CD4-positive, alpha-beta T cell (primary cell): Measurements from ENCODE around the gene METTL25B. TPM values are rescaled to one million over a fixed set of nuclear protein-coding genes. Genes with fewer than 3 reads are reported as not detected.

ENCODE experiments used
- ATAC-seq: fragments of 200-7000 bp; cut with Tn5 transposase; one replicate; pipeline ENCODE4 v1.10.0; 2022; ENCODE audit warnings: mild to moderate bottlenecking; ENCODE audit not compliant: poor library complexity
- CTCF ChIA-PET: fragments of 350-600 bp; sonication (Branson Sonifier 250); formaldehyde crosslinking; loops from one replicate; lab custom pipeline; 2021; ENCODE audit warnings: antibody characterized with exemption, inconsistent platforms; lab: Charles Lee
- POLR2A ChIA-PET: fragments of 350-600 bp; sonication (Branson Sonifier 250); formaldehyde crosslinking; loops from one replicate; lab custom pipeline; 2021; ENCODE audit warnings: antibody characterized with exemption, inconsistent platforms; lab: Charles Lee
- DNase-seq, 14 experiments: peaks; one replicate each; pipeline ENCODE4 v3.0.0-alpha.2; 2013 to 2020; ENCODE audit warnings: mixed read lengths in 2 of 14
- H3K27ac ChIP-seq, 2 donors: one replicate each; pipeline versions ENCODE4 v1.5.1 to v1.7.0; 2013; ENCODE audit warnings: low read length in 2 of 2, low read depth in 1 of 2, mild to moderate bottlenecking in 1 of 2
- H3K27me3 ChIP-seq, 2 experiments: 1 replicate in 1 of 2; 2 replicates in 1 of 2; pipeline versions ENCODE4 v1.6.1 to v1.7.0; 2013; ENCODE audit warnings: low read length in 2 of 2, control low read depth in 1 of 2, mild to moderate bottlenecking in 1 of 2, moderate library complexity in 1 of 2; ENCODE audit not compliant: insufficient read depth in 2 of 2, control insufficient read depth in 1 of 2
- H3K36me3 ChIP-seq: one replicate; pipeline ENCODE4 v1.6.1; 2013; ENCODE audit warnings: low read length, control low read depth; ENCODE audit not compliant: insufficient read depth
- H3K4me1 ChIP-seq: one replicate; pipeline ENCODE4 v1.6.1; 2013; ENCODE audit warnings: low read length, control low read depth; ENCODE audit not compliant: insufficient read depth
- H3K4me3 ChIP-seq: one replicate; pipeline ENCODE4 v1.5.1; 2013; ENCODE audit warnings: mild to moderate bottlenecking, low read length, moderate library complexity
- H3K9me3 ChIP-seq, 2 experiments: 1 replicate in 1 of 2; 2 replicates in 1 of 2; pipeline versions ENCODE4 v1.6.1 to v1.7.0; 2013; ENCODE audit warnings: low read length in 2 of 2, mild to moderate bottlenecking in 2 of 2, control low read depth in 1 of 2, moderate library complexity in 1 of 2; ENCODE audit not compliant: control insufficient read depth in 1 of 2, insufficient read depth in 1 of 2
- H3K27ac Mint-ChIP-seq: one replicate; pipeline ENCODE4 v1.8.0; 2020; ENCODE audit warnings: mixed read lengths
- H3K27me3 Mint-ChIP-seq: one replicate; pipeline ENCODE4 v1.8.0; 2021; ENCODE audit warnings: mixed read lengths
- H3K36me3 Mint-ChIP-seq: one replicate; pipeline ENCODE4 v1.8.0; 2021; ENCODE audit warnings: low read depth, mixed read lengths
- H3K4me1 Mint-ChIP-seq: one replicate; pipeline ENCODE4 v1.8.0; 2021; ENCODE audit warnings: low read depth, mixed read lengths
- H3K4me3 Mint-ChIP-seq: one replicate; pipeline ENCODE4 v1.8.0; 2020; ENCODE audit warnings: mild to moderate bottlenecking, mixed read lengths
- H3K9me3 Mint-ChIP-seq: one replicate; pipeline ENCODE4 v1.8.0; 2020; ENCODE audit warnings: mixed read lengths
- intact Hi-C, 2 experiments: fragments of 100-400 bp; cut with DNase I in 1 of 2; cut with micrococcal nuclease in 1 of 2; formaldehyde crosslinking; loops; one replicate each; pipeline versions ENCODE4 v1.15.1 to v1.9.0; 2023 to 2025; cut with DNase I, micrococcal nuclease
- total RNA-seq, 174 experiments: library from RNA in 2 of 174; stranded (reverse) in 2 of 174; gene quantifications; one replicate each; pipeline ENCODE4 v1.2.3 and lab custom pipeline; 2021 to 2026
- TF ChIP-seq, protein P1 (sequence below): fragments of 200-600 bp; IDR thresholded peaks from one replicate; pipeline ENCODE4 v1.8.0; 2022; ENCODE audit warnings: antibody characterized with exemption, mild to moderate bottlenecking

Gene METTL25B
- total RNA-seq, 2 experiments from 2014 or later = 10.6 to 12.0 TPM

DNA sequence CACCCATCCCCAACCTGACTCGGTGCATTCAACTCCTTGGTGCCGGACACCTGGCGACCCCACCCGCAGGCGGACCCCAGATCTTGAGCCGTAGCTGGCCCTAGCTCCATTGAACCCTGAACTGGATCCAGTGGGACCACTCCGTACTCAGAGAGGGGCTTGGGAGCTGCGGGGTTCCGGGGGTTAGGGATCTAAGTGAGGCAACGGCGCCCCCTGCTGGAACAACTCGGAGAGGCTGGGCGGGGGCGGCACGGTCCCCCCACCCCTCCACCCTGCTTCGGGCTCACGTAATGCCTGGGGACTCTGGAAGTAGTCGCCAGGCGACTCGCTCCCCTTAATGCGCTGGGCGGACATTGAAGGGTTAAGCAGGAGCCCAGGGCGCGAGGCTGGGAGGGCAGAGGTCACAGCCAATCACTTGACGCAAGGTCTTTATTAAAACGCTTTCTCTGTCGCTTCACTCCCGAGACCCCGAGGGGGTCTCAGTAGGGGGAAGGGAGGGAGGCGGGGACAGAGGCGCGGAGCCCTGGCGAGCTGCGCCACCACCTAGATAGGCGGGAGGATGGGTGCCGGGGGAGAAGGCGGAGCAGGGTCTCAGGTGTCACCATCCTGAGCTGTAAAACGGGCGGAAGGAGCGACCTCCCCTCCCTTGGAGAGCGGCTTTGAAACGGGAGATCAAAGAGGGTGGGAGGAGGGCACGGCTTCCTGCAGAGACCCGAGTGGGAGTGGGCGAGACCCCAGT is 22.2 kb upstream of the METTL25B start:
- H3K4me3 Mint-ChIP-seq = peak overlapping the region; percentile 97
- Histone ChIP-seq H3K4me1 (peaks cover 35% of the 10 kb centered on the region), H3K4me3 (peak overlapping the region; percentile 77), H3K27ac (peak overlapping the region; percentile 53 to 66), H3K9me3 (no peaks in the 10 kb centered on the region), H3K36me3 (no peaks in the 10 kb centered on the region), H3K27me3 (peaks cover 22 to 24% of the 10 kb centered on the region in 2 experiments)
- POLR2A ChIA-PET = interaction anchor here (1.0 to 2.7 kb wide), 13 partner anchors 9 to 205 kb away, joined by 3 to 25 read pairs (median 8); partner anchors contain the start of genes HDGF, ISG20L2, MEF2D and METTL25B
- H3K4me1 Mint-ChIP-seq = peaks cover 32% of the 10 kb centered on the region
- intact Hi-C loops = loop anchor here (1.0 to 2.0 kb wide), 3 partner anchors 17 to 19 kb away; no protein-coding TSS in a partner anchor
- peak overlapping the region; percentile 77 for H3K27ac Mint-ChIP-seq
- ATAC-seq = peak; percentile 75
- CTCF ChIA-PET = interaction anchor here (0.6 to 4.6 kb wide), 14 partner anchors 9 to 1688 kb away, joined by 3 to 51 read pairs (median 4); partner anchors contain the start of genes ISG20L2 and METTL25B
- peaks cover 39% of the 10 kb centered on the region for H3K27me3 Mint-ChIP-seq
- TF ChIP-seq, protein P1, sequence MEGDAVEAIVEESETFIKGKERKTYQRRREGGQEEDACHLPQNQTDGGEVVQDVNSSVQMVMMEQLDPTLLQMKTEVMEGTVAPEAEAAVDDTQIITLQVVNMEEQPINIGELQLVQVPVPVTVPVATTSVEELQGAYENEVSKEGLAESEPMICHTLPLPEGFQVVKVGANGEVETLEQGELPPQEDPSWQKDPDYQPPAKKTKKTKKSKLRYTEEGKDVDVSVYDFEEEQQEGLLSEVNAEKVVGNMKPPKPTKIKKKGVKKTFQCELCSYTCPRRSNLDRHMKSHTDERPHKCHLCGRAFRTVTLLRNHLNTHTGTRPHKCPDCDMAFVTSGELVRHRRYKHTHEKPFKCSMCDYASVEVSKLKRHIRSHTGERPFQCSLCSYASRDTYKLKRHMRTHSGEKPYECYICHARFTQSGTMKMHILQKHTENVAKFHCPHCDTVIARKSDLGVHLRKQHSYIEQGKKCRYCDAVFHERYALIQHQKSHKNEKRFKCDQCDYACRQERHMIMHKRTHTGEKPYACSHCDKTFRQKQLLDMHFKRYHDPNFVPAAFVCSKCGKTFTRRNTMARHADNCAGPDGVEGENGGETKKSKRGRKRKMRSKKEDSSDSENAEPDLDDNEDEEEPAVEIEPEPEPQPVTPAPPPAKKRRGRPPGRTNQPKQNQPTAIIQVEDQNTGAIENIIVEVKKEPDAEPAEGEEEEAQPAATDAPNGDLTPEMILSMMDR = peak; percentile 91
- H3K9me3 Mint-ChIP-seq = no peaks in the 10 kb centered on the region
- H3K36me3 Mint-ChIP-seq = no peaks in the 10 kb centered on the region
- peak; percentile 60 to 86 (median 68) for DNase-seq

DNA sequence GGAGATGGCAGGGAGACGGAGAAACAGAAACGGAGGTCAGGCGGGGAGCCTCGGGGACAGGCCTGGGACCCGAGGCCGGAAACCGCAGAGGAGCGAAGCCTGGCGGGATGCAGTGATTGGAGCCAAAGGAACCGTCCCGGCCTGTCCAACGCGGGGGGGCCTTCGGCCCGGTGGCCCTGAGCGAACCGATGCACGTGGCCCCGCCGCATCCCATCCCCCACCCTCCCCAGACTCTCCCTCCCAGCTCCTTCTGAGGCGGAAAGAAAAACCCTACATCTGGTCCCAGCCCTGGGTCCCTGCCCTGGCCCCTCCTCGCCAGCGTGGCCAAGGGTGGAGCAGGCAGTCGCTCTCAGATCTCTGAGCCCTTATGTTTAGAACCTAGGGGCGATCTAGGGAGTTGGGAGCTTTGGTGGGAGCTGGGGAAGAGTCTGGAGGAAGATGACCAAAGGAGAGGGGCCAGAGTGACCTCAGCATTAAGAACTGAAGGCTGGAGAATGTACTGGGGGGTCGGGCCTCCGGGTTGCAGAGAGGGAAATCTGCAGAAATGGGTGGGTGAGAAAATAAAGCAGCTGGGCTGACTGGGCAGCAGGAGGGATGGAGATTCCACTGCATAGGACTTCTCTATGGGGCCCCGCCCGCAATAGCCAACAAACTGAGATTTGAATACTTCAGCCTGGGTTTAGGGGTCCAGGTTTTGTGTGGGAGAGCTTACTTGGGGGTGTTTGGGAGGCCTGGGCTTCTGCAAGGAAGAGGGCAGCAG is 21.4 kb upstream of the METTL25B start:
- ChIA-PET CTCF (interaction anchor here (0.9 to 4.6 kb wide), 10 partner anchors 15 to 101 kb away, joined by 3 to 51 read pairs (median 6); partner anchors contain the start of genes ISG20L2 and METTL25B), POLR2A (interaction anchor here (0.8 to 2.7 kb wide), 14 partner anchors 9 to 206 kb away, joined by 3 to 25 read pairs (median 6); partner anchors contain the start of genes HDGF, ISG20L2, MEF2D and METTL25B)
- H3K27ac Mint-ChIP-seq = peak overlapping the region; percentile 77
- H3K9me3 ChIP-seq = no peaks in the 10 kb centered on the region
- H3K27ac ChIP-seq = peak overlapping the region; percentile 53 to 66
- H3K27me3 Mint-ChIP-seq = peaks cover 32% of the 10 kb centered on the region
- H3K36me3 Mint-ChIP-seq = no peaks in the 10 kb centered on the region
- intact Hi-C loops = loop anchor here (1.0 to 2.0 kb wide), 4 partner anchors 18 kb away; no protein-coding TSS in a partner anchor
- H3K4me3 ChIP-seq = peak overlapping the region; percentile 77
- peaks cover 19 to 24% of the 10 kb centered on the region in 2 experiments for H3K27me3 ChIP-seq
- peaks cover 35% of the 10 kb centered on the region for H3K4me1 ChIP-seq
- H3K4me1 Mint-ChIP-seq = peaks cover 32% of the 10 kb centered on the region
- H3K9me3 Mint-ChIP-seq = no peaks in the 10 kb centered on the region
- peak; percentile 25 for ATAC-seq
- DNase-seq = peak in 8 of 14 experiments; percentile 4 to 58 (median 26)
- H3K4me3 Mint-ChIP-seq = peak overlapping the region; percentile 97
- TF ChIP-seq, protein P1 = no peak
- no peaks in the 10 kb centered on the region for H3K36me3 ChIP-seq
